Skeletal muscle satellite cell (primary cell): ENCODE data around the gene INTS6L. TPM values are rescaled to one million over a fixed set of nuclear protein-coding genes. Genes with fewer than 3 reads are reported as not detected.

Source experiments
- H3K27me3 ChIP-seq: 2 replicates; pipeline ENCODE4 v1.7.0; 2013; ENCODE audit warnings: low read length; ENCODE audit not compliant: control insufficient read depth, insufficient read depth
- H3K36me3 ChIP-seq: 2 replicates; pipeline ENCODE4 v1.7.0; 2013; ENCODE audit warnings: mild to moderate bottlenecking, control low read depth, low read length; ENCODE audit not compliant: insufficient read depth
- H3K4me1 ChIP-seq: 2 replicates; pipeline ENCODE4 v1.7.0; 2013; ENCODE audit warnings: low read length; ENCODE audit not compliant: control insufficient read depth, insufficient read depth
- H3K4me2 ChIP-seq: 2 replicates; pipeline ENCODE4 v1.7.0; 2013; ENCODE audit warnings: mild to moderate bottlenecking, low read length
- H3K4me3 ChIP-seq: 2 replicates; pipeline ENCODE4 v1.7.0; 2013; ENCODE audit warnings: low read length
- H3K9ac ChIP-seq: 2 replicates; pipeline ENCODE4 v1.7.0; 2013; ENCODE audit warnings: mild to moderate bottlenecking, low read depth, low read length, moderate library complexity
- H3K9me3 ChIP-seq: replicated peaks from 2 replicates; pipeline ENCODE4 v1.7.0; 2013; ENCODE audit warnings: mild to moderate bottlenecking, control low read depth, low read length
- total RNA-seq: library from RNA; depleted of rRNA; stranded (reverse); fragments of >200 nt; gene quantifications from 2 replicates; pipeline ENCODE4 v1.2.3, GENCODE V29; 2012; rRNA removed

The INTS6L gene
- total RNA-seq: 3.3 and 3.9 TPM in 2 replicates

GRCh38 chrX:135520553-135521404 is at the start of gene INTS6L:
Gene INTS6L, plus strand, starts transcription at chrX:135520660. Its CDS starts 333 bp downstream, at chrX:135520993.
- Histone ChIP-seq H3K4me1 (no peaks in the 10 kb centered on the region), H3K36me3 (no peaks in the 10 kb centered on the region), H3K4me3 (peak within 1 kb of the TSS; percentile 67), H3K9me3 (no peaks in the 10 kb centered on the region), H3K27me3 (no peaks in the 10 kb centered on the region), H3K4me2 (peak within 1 kb of the TSS; percentile 77), H3K9ac (peak within 1 kb of the TSS; percentile 73)

- H3K4me3 ChIP-seq: no peak overlapping the region
- H3K4me2 ChIP-seq: no peak overlapping the region
- no peaks in the 10 kb centered on the region for H3K36me3 ChIP-seq
- H3K4me1 ChIP-seq: no peaks in the 10 kb centered on the region
- H3K9ac ChIP-seq: no peak overlapping the region
- H3K9me3 ChIP-seq: no peaks in the 10 kb centered on the region
- H3K27me3 ChIP-seq: peaks cover 26% of the 10 kb centered on the region
These were observed 44.1 kb upstream of the INTS6L start for GRCh38 chrX:135476378-135476777.

GRCh38 chrX:135477576-135477975 is 42.9 kb upstream of the INTS6L start:
- no peak overlapping the region for H3K4me2 ChIP-seq
- no peak overlapping the region for H3K4me3 ChIP-seq
- H3K36me3 ChIP-seq: no peaks in the 10 kb centered on the region
- H3K4me1 ChIP-seq: no peaks in the 10 kb centered on the region
- no peak overlapping the region for H3K9ac ChIP-seq
- no peaks in the 10 kb centered on the region for H3K9me3 ChIP-seq
- peaks cover 20% of the 10 kb centered on the region for H3K27me3 ChIP-seq

GRCh38 chrX:135480076-135480475 is 40.4 kb upstream of the INTS6L start:
- H3K4me2 ChIP-seq: no peak overlapping the region
- H3K27me3 ChIP-seq: peaks cover 4% of the 10 kb centered on the region
- no peaks in the 10 kb centered on the region for H3K36me3 ChIP-seq
- no peaks in the 10 kb centered on the region for H3K4me1 ChIP-seq
- H3K4me3 ChIP-seq: no peak overlapping the region
- H3K9ac ChIP-seq: no peak overlapping the region
- H3K9me3 ChIP-seq: no peaks in the 10 kb centered on the region

- Histone ChIP-seq H3K27me3 (no peaks in the 10 kb centered on the region), H3K4me3 (no peak overlapping the region), H3K36me3 (no peaks in the 10 kb centered on the region), H3K9ac (no peak overlapping the region), H3K4me1 (no peaks in the 10 kb centered on the region), H3K4me2 (no peak overlapping the region), H3K9me3 (no peaks in the 10 kb centered on the region)
These were observed 38.7 kb upstream of the INTS6L start for GRCh38 chrX:135481696-135482179.

GRCh38 chrX:135484641-135485289 is 35.7 kb upstream of the INTS6L start:
- H3K36me3 ChIP-seq: no peaks in the 10 kb centered on the region

GRCh38 chrX:135489542-135489941 is 30.9 kb upstream of the INTS6L start:
- no peak overlapping the region for H3K4me3 ChIP-seq
- no peak overlapping the region for H3K9ac ChIP-seq
- H3K27me3 ChIP-seq: no peaks in the 10 kb centered on the region
- H3K36me3 ChIP-seq: no peaks in the 10 kb centered on the region
- no peak overlapping the region for H3K4me2 ChIP-seq
- H3K4me1 ChIP-seq: no peaks in the 10 kb centered on the region
- no peaks in the 10 kb centered on the region for H3K9me3 ChIP-seq

More at GRCh38 chrX:135484641-135485289, 35.7 kb upstream of the INTS6L start:
- H3K4me3 ChIP-seq: no peak overlapping the region
- H3K9ac ChIP-seq: no peak overlapping the region
- no peaks in the 10 kb centered on the region for H3K4me1 ChIP-seq
- no peak overlapping the region for H3K4me2 ChIP-seq
- H3K27me3 ChIP-seq: no peaks in the 10 kb centered on the region
- H3K9me3 ChIP-seq: no peaks in the 10 kb centered on the region

GRCh38 chrX:135490979-135491514 is 29.4 kb upstream of the INTS6L start:
- Histone ChIP-seq H3K4me2 (no peak overlapping the region), H3K4me3 (no peak overlapping the region), H3K9me3 (no peaks in the 10 kb centered on the region), H3K36me3 (no peaks in the 10 kb centered on the region), H3K4me1 (no peaks in the 10 kb centered on the region), H3K9ac (no peak overlapping the region), H3K27me3 (no peaks in the 10 kb centered on the region)

- Histone ChIP-seq H3K9ac (no peak overlapping the region), H3K4me2 (no peak overlapping the region), H3K27me3 (peaks cover 4% of the 10 kb centered on the region), H3K4me3 (no peak overlapping the region), H3K36me3 (no peaks in the 10 kb centered on the region), H3K9me3 (no peaks in the 10 kb centered on the region), H3K4me1 (no peaks in the 10 kb centered on the region)
These were observed 26.0 kb upstream of the INTS6L start for GRCh38 chrX:135494453-135494852.

- H3K36me3 ChIP-seq: no peaks in the 10 kb centered on the region
- H3K4me3 ChIP-seq: no peak overlapping the region
These were observed 22.7 kb upstream of the INTS6L start for GRCh38 chrX:135497736-135498135.

GRCh38 chrX:135498236-135498635 is 22.2 kb upstream of the INTS6L start:
- H3K27me3 ChIP-seq: peaks cover 4% of the 10 kb centered on the region
- no peaks in the 10 kb centered on the region for H3K9me3 ChIP-seq
- no peaks in the 10 kb centered on the region for H3K4me1 ChIP-seq
- no peak overlapping the region for H3K4me3 ChIP-seq
- H3K36me3 ChIP-seq: no peaks in the 10 kb centered on the region
- H3K9ac ChIP-seq: no peak overlapping the region
- H3K4me2 ChIP-seq: no peak overlapping the region

More at GRCh38 chrX:135497736-135498135, 22.7 kb upstream of the INTS6L start:
- Histone ChIP-seq H3K9me3 (no peaks in the 10 kb centered on the region), H3K27me3 (peaks cover 4% of the 10 kb centered on the region), H3K4me2 (no peak overlapping the region), H3K4me1 (no peaks in the 10 kb centered on the region), H3K9ac (no peak overlapping the region)
